CD4-positive, alpha-beta T cell treated with Interferon alpha-2 for 1 hour (primary cell): ENCODE measurements around the gene PDE8B.

Source experiments
- DNase-seq, 2 donors: peaks; one replicate each; pipeline ENCODE4 v3.0.0-alpha.2; 2020 to 2022

PDE8B gene

DNA sequence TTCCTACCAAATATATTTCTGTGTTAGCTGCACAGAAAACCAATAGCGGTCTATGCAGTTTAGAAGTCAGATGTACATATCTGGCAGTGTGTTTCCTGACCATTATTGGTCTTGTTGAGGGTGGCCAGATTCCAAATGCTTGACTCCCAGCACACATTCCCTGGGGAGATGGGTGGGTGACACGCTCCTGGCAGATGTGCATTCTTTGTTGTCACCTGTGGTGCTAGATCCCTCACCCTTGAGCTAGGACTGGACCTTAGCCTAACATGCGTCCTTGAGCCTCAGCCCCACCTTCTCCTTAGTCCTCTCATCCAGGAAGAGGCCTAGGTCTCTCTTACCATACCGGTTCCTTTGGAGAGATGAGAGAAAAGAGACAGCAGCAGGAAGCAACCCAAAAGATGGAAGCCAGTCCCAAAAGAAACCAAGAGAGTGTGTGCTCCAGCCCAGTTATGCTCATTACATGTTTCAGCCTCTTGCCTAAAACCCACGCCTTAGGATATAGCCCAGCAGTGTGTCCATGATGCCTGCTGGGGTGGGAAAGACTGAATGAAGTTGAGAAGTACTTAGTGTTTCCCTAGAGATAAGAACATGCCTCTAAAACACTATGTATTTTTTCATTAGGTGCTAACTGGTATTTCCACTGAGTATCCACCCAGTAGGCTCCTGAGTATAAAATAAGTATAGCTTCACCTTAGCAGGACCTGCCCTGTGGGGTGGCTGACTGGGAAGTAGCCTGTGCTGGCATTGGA lies 116.7 kb downstream of the PDE8B start:
- DNase-seq, result no peak

DNA sequence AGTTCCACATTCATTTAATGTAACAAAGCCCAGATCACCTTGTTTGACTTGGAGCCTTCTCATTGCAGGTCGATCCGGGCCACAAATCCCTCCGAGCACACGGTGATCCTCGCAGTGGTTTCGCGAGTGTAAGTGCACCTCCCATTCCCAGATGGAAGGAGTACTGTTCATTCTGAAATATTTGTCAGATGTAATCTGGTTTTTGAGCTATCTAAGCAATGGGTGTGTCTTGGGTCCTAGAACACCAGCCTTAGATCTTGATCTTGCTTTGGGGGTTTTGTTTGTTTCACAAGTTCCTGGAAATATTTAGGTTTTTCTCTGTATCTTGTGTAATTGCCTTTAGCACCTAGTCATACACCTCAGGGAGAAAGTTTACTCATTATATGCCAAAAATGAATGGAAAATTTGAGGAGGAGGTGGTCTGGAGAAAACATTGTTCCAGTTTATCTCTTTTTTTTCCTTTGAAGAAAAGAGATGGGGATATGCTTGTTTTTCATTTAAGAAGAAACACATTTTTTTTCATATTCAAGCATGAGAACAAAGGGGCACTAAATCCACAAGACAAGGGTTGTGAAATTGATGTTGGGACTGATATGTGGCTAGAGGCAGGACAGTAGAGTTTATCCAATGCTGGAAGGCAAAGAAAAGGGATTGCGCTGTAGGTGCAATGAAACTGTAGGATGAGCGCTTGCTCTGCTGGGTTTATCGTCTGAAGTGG lies 118.6 kb downstream of the PDE8B start:
- DNase-seq, result no peak

DNA sequence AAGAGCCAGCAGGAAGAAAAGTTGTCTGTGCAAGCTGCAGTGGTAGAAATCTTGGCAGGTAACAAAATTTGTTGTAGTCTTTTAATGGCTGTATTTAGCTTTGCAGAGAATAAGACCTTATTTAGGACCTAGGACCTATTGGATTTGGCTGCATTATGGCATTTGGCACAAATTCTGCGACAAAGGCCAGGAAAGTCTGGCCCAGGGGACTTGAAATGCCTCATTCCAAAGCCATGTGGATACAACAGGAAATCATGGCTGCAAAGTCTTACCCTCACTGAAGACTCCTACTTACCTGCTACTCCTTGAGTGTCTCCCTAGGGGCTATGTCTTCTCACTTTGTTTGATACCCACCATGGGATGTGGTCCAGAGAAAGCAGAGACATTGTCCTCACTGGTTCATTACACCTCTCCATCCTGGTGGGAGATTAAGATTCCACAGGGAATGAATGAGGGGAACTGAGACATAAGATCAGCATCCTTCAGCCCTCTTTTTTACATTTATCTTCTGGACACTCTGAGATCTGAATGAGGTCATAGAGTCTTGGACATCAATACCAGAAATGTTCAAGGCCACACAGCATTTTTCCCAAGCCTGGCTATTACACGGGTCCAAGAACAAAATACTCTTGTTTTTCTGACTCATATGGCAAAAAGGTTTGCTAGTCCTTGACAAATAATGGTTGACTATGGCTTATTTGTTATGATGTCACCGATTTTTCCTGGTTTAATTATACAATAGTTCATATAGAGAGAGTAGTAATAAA lies 119.4 kb downstream of the PDE8B start:
- no peak for DNase-seq

DNA sequence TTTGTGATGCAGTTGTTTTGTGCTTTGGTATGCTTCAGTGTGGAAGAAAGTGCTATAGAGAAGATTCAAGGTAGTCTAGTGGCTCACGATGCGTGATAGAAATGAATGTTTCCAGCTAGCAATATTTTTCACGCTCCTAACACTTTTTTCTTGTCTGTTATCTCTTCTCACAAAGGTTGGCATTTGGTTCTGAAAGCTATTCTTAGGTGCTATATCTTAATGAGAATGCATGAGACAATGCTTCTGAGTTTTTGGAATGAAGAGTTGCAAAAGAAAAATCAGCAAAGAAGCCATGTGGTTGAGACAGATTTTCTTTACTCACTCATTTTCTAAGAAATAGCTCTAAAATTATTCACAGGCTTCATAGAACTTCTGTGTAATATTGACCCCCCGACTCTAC lies 122.6 kb downstream of the PDE8B start:
- DNase-seq, result no peak

DNA sequence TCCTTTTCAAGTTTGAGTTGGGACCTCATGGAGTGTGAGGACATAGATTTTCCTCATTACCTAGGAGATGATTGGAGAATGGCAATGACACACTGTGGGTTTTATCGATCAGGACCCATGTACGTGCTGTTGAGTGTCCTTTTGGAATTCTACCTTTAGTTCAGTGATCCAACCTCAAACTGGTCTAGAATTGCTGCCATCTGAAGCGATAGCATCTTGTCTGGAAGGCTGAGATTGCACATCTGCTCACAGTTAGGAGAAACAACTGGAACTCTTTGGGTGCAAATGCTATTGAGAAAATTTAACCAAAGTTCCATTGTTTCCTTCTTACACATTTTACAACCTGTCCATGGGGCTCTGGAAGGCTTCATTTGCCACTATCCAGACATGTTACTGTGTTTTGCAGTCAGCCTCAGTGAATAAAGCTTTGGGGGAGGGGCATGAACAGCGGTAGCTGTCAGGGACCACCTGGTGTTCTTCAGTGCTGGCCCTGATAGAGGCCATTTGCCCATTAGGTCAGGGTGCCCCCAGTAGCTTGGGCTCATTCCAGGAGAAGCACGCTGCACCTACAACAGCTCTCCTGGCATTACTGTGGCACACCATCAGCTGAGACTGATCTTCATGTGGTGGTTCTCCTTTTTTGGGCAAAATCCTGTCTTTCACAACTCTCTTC lies 123.1 kb downstream of the PDE8B start:
- DNase-seq, result no peak

DNA sequence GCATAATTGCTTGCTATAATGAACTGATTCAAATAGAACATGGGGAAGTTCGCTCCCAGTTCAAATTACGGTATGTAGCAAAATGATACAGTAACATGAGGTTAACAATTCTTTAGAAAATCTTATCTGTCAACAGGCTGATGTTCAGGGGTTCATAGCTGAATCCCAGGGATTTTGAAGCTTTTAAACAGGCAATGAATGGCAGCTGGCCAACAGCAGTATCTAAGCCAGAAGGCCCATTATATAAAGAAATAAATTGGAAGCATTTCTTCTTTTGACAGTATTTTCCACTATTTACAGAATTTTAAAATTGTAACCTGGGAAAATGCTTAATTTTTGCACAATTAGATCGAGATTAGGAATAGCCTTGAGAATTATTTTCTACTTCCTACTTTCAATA lies 126.8 kb downstream of the PDE8B start:
- DNase-seq, result no peak

DNA sequence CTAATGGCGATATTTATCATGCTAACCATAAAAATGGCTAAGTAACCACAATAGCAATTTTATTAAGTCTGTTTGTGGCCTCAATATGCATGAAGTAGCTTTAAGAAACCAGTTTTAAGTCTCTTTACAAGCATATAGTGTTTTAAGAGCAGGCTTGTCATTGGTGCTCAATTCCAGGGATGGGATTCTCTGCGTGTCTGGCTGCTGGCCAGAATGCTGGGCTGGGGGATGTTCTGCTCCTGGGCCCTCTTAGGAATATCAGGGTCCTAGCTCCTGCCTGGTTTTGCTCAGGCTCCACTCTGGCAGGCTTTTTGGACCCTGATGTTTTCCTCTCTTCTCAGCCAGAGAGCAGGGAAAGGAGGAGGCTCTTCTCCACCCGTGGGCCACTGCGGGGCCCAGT lies 127.2 kb downstream of the PDE8B start:
- DNase-seq, result no peak

DNA sequence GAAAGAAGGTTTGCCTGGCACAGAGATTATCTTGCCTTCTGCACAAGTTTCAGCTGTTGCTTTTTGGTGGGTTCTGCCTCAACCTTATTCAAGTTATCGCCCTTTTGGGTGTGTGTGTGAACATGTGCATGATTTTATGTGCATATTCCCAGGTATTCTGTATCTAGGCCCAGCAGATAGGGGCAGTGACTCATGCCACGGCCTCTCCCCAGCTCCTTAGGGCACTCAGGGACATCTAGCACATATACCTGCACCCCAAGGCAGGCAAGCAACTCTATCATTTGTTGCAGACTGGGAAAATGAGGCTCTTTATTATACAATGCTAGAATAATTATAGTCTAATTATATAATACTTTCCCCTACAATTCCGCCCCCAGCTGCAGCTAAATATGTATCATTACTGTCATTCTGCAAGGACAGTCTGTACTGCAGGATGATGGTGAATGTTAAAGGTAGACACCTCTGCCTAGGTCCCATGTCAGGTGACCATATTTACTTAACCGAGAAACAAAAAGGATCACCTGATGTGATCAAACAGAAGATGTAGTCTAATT lies 128.9 kb downstream of the PDE8B start:
- DNase-seq, result no peak

DNA sequence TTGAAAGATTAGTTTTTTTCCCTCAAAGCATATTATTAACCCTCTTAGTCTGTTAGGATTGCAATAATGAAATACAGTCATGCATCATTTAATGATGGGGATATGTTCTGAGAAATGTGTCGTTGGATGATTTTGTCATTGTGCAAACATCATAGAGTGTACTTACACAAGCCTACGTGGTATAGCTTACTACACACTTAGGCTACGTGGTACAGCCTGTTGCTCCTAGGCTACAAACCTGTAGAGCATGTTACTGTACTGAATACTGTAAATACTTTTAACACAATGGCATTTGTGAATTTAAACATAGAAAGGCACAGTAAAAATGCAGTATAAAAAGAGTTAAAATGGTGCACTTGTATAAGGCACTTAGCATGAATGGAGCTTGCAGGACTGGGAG lies 132.7 kb downstream of the PDE8B start:
- no peak for DNase-seq

DNA sequence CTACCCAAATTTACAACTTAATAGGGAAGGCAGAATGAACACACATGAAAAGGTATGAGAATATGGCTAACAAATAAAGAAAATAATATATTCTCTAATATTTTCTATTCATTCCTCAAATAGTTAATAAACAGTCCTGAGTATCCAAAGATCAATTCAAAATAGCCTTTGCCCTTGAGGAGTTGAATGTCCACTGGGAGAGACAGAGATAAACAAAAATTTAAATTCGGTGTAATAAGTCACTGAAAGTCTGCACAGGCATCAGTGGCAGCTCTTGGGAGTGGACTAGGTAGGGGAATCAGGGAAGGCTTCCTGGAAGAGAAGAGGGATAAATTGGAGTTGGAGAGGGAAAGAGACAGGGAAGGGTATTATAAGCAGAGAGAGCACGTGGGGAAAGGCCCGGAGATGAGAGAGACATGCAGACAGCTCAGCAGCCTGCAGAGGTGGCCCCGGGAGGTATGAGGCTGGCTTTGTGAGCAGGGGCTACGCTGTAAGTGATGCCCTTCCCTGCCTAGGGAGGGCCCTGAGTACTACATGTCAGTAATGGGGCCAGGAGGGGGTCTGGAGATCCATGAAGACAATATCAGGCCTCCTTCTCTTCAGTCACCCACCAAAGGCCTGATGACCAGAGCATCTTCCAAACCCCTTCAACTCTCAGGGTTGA lies 137.1 kb downstream of the PDE8B start:
- DNase-seq, result no peak

DNA sequence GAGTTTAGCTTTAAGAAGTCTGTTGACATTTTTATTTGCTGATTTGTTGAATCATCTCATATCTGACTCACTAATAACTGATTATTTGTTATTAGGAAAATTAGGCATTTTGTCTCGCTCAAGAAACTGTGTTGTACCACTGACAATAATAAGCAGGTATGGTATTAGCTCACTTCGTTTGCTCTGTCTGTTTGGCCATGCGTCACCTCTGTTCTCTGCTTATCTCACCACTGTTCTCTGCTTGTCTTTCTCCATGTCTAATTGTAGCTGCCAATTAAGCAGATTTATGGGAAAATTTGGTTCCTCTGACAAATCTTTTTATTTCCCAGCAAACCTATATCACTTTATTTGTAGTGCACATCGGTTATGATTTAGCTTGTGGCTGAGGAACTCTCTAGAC lies 142.8 kb downstream of the PDE8B start:
- DNase-seq, result no peak

DNA sequence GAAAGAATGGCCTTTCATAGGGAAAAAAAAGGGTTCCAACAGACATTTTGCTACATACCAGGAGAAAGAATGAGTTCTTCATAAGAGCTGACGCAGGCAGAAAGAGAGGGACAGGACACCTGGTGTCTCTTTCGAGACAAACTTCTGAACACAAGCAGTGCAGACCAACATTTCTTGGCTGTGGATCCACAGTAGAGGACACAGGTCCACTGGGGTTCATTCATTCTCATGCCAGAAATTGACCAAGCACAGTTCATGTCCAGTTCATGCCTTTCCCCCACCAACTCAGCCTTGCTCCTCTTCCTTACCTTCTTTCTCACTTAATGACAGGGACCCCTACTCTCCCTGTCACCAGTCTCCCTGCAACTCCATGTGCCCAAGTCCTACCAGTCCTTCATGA lies 144.0 kb downstream of the PDE8B start:
- no peak for DNase-seq

DNA sequence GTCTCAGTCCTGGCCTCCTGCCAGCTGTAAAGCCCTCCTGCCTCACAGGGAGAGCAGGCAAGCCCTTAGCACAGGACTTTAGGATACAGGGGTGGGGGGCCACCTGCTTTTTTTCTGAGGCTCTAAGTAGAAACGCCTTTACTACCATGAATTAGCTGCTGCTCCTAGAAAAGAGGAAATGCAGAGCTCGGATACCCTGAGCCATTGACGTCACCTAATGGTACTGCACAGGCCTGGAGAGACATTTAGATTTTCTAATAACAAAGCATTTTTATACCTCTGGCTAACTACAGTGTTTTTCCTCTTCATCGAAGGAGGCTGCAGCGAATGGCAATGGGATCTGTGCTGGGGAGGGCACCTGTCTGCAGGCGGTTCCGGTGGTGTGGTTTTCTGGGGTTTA lies 144.6 kb downstream of the PDE8B start:
- no peak for DNase-seq

DNA sequence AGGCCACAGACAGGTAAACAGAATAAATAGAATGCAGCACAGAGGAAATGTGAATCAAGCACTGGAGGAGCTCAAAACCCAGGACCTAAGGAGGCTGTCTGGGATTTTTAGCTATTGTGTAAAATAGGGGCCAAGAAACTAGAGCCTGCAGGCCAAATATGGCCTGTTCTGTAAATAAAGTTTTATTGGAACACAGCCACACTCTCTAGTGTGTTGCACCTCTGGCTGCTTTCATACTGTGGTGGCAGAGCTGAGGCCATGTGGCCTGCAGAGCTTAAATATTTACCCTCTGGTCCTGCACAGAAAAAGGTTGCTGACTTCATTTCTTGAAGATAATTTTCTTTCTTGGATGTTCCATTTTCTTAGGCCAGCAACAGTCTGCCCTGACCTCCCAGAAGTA lies 145.3 kb downstream of the PDE8B start:
- no peak for DNase-seq

DNA sequence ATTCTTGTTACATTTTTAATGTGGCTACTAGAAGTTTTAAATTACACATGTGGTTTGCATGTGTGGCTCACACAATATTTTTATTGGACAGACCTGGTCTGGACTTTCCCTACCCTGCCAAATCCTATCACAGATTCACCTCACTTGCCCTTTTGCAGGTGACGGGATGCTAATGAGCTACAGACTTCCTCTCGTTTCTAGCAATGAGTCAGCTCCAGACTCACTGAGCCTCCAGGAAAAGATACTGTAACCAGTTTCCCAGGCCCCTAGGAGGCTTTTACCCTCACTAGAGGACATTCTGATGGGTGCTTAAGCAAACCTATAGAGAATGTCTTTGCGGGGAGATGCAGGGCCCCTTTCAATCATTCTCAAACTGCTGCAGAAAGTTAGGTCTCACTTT lies 146.3 kb downstream of the PDE8B start:
- DNase-seq, result no peak

DNA sequence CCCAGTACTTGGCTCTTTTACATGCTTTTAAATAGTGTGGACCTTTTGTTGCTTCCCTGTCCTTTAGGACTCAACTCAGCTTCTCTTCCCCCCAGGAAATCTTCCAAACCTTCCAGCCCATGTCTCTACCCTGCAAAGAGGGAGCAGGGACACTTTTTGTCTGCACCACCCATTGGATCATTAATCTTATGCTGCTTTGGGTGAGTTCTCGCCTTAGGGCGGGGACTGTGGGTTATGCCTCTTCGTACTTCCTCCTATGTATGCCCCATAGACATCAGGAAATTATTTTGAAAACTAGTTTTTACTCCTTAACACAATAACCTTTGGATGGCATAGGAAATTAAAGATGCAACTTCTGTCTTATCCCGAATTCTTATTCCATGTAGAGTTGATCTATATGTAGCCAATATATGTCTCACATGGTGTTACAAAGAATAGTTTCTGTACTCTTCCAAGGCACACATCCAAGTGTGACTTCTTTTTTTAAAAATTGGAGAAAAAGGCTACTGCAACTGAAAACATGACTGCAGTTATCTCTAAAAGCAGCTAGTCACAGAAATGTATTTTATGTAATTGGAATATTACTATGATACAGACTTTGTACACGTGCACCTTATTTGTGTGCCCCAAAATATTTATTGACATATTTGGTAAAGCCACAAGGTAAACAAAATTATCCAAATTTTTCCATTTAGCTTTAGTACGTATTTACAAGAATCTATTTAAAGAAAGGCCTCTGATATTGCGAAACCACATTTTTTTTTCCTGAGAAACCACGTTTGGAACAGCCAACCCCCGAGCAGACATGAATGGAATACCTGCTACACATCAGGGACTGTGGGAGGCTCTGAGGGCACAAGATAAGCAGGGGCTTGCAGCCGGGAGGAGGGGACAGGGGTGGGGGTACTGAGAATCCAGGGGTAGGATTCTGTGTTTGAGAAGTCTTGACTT lies 148.1 kb downstream of the PDE8B start:
- DNase-seq, result no peak

DNA sequence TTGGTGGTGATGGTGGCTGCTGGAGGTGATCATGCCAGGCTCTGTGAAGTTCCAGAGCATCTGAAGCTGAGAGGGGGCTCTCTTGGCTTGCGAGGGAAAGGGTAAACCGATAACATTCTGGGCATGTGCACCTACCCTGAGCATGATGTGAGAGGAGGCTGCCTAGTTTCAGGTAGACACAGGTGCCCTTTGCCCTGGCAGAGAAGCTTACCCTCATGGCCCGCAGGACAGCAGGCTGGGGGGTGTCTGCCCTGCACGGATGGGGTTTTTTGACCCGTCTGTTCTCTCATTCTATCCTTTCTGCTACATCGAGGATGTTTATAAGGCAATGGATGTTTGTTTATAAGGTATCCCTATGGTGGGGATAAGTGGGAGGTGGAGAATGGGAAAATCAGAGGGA lies 148.8 kb downstream of the PDE8B start:
- DNase-seq, result no peak

DNA sequence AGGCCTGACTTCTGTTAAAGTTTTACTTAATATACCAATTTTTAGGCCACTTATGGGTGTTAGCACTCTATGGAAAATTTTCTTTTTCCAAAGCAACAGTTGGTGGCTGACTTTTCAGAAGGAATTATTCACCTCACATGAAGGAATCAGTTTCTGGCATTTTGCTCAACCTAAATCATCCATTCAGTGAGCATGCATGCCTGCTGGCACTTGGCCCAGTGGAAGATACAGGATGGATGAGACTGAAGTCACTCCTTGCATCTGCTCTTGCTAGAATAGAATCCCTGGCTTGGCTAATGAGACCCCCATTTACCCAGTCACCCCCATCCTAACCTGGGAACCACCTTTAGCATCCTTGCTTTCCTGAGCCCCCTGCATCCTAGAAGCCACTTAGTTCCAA lies 149.9 kb downstream of the PDE8B start:
- DNase-seq, result no peak

DNA sequence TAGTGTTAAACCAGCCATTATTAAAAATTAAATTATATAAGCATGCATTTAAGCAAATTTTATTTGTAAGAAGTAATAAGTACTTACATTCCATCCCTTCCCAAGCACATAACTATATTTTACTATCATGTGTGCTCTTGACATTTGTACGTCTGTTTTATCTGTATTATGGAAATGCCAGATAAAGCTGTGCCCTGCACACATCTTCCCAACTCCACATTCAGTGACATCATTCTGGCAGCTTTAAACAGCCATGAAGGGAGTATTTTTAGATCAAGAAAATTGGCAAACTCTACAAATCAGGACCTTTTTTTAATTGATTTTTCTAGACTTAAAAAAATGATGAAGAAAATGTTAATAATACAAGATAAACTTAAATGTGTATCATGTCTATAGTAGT lies 150.5 kb downstream of the PDE8B start:
- DNase-seq, result no peak

DNA sequence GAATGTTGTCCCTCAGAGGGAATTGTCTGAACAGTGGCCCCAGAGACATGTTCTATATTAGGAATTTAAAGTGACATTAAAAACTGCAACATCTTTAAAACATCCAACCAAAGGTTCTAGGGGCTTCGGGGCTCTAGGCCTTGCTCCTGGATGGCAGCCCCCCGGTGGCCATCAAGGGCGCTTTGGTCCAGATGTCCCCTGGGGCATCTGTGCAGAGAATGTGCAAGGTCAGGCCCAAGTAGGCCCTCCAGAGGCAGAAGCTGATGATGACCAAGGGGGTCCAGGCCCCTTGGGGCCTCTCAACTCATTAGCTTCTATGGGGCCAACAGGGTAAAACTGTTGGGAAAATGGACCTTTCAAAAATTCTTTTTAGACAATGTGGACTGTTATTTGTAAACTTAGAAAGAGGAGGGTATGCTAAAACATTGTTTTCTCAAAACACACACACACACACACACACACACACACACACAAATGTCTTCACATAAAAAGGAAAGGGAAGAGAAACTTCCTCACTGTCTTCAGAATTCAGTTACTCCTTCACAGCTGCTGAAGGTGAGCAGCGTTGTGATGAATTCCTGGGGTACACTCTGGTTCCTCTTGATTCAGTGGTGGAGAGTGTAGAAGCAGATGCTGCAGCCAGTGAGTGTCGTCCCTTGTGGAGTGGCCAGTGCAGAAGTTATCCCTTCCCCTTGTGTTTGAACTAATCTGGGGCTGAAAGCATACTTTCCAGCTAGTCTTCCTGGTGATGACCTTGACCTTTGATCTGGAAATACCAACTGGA lies 156.4 kb downstream of the PDE8B start:
- DNase-seq, result no peak

DNA sequence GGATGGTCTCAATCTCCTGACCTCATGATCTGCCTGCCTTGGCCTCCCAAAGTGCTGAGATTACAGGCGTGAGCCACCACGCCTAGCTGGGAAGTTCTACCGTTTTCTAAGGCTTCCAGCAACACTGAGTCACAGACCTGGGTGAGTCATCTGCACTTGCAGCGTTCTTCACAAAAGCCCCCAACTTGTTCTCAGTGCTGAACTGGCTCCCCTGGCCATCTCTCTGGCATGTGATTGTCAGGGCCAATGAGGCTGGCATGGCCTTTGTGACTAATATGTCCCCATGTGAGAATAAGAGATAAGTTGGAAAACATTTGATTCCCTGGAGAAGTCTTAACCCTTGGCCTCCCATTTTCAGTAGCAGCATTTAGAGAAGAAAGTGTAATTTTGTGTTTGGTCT lies 157.3 kb downstream of the PDE8B start:
- no peak for DNase-seq
